HL-60 (cell line): Measurements from ENCODE around the gene RGSL1.

Source experiments
- CTCF ChIP-seq: IDR thresholded peaks from one replicate; pipeline ENCODE4 v1.5.1; 2011; ENCODE audit warnings: low read length, control low read depth, inconsistent platforms; ENCODE audit not compliant: insufficient read depth
- GABPA ChIP-seq: IDR thresholded peaks from 2 replicates; pipeline ENCODE4 v1.6.1; 2012; ENCODE audit warnings: low read depth
- POLR2AphosphoS5 ChIP-seq: IDR thresholded peaks from 2 replicates; pipeline ENCODE4 v1.6.1; 2012; ENCODE audit warnings: low read depth
- REST ChIP-seq: IDR thresholded peaks from 2 replicates; pipeline ENCODE4 v1.6.1; 2012; ENCODE audit warnings: low read depth; ENCODE audit not compliant: insufficient replicate concordance
- SPI1 ChIP-seq: IDR thresholded peaks from 2 replicates; pipeline ENCODE4 v1.6.1; 2012; ENCODE audit warnings: low read depth, mild to moderate bottlenecking, borderline replicate concordance

- no peak for TF ChIP-seq CTCF
- TF ChIP-seq POLR2AphosphoS5 = no peak
- no peak for TF ChIP-seq GABPA
- TF ChIP-seq REST = no peak
- TF ChIP-seq SPI1 = no peak
Observed at GRCh38 chr1:182478238-182478637, 28.3 kb downstream of the RGSL1 start.
